ENCODE data around the gene TP73.

DNA sequence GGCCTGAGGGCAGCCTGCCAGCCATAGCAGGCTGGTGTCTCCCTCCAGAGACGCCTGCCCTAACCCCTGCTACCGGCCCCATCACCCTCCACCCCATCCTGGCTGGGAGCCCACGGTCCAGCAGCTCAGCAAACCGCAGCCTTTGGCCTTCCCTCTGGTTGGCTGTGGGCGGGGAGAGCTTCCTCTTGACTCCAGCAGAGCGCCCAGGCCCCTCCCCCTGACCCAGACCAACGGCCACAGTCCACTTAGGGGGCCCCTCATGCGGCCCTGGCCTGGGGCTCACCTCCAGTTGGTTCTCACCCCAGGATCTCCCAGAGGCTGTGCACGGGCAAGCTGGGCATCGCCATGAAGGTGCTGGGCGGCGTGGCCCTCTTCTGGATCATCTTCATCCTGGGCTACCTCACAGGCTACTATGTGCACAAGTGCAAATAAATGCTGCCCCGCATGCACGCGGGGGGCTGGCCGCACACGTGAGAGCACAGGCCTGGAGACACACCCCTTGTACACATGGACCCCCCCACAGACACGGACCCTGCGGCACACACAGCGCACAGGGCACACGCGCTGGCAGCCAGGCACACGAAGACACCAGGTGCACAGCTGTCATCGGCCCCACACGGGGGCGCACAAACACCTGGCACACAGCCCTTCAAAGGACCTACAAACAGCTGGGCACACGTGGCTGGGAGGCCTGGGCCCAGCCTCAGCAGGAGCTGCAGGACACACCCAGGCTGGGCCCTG lies 123.3 kb downstream of the TP73 start:
- TF ChIP-seq EZH2 (IDR thresholded peaks at IDR 0.05; ENCODE audit: borderline replicate concordance, insufficient read depth, low read depth, low read length, poor library complexity, severe bottlenecking) (no peak), CTCF (IDR thresholded peaks at IDR 0.05) (peak; percentile 61)

Data from B cell (primary cell).